AG09319 (cell line): ENCODE results near the gene ARL14.
A peak's percentile ranks its signal among the peaks of the same experiment; 100 is the strongest.

Experiments used
- DNase-seq: peaks from one replicate; pipeline ENCODE4 v3.0.0-alpha.2; 2010; ENCODE audit warnings: low read depth; ENCODE audit errors: extremely low read depth
- TF ChIP-seq, protein P1 (sequence below): IDR thresholded peaks from 2 replicates; pipeline ENCODE4 v1.5.1; 2011; ENCODE audit warnings: low read depth, mild to moderate bottlenecking, inconsistent platforms, low read length, moderate library complexity

The ARL14 gene

DNA sequence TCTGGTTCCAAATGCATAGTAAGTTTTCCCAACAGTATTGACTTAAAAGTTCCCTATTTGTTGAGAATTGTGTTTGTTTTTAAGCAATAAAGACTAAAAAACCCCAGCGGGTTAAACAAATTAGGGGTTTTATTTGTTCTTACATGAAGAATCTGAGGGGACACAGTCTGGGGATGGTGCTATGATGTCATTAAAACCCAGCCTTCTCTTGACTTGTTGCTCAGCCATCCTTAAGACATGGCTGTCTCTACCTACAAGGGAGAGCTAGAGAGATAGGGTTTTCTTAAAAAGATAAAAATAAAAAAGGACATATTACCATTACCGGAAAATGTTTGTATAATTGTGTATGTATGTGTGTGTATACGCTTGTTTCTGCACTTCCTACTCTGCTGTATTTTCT is 11.7 kb upstream of the ARL14 start:
- TF ChIP-seq, protein P1, sequence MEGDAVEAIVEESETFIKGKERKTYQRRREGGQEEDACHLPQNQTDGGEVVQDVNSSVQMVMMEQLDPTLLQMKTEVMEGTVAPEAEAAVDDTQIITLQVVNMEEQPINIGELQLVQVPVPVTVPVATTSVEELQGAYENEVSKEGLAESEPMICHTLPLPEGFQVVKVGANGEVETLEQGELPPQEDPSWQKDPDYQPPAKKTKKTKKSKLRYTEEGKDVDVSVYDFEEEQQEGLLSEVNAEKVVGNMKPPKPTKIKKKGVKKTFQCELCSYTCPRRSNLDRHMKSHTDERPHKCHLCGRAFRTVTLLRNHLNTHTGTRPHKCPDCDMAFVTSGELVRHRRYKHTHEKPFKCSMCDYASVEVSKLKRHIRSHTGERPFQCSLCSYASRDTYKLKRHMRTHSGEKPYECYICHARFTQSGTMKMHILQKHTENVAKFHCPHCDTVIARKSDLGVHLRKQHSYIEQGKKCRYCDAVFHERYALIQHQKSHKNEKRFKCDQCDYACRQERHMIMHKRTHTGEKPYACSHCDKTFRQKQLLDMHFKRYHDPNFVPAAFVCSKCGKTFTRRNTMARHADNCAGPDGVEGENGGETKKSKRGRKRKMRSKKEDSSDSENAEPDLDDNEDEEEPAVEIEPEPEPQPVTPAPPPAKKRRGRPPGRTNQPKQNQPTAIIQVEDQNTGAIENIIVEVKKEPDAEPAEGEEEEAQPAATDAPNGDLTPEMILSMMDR, result no peak
- DNase-seq, result no peak

DNA sequence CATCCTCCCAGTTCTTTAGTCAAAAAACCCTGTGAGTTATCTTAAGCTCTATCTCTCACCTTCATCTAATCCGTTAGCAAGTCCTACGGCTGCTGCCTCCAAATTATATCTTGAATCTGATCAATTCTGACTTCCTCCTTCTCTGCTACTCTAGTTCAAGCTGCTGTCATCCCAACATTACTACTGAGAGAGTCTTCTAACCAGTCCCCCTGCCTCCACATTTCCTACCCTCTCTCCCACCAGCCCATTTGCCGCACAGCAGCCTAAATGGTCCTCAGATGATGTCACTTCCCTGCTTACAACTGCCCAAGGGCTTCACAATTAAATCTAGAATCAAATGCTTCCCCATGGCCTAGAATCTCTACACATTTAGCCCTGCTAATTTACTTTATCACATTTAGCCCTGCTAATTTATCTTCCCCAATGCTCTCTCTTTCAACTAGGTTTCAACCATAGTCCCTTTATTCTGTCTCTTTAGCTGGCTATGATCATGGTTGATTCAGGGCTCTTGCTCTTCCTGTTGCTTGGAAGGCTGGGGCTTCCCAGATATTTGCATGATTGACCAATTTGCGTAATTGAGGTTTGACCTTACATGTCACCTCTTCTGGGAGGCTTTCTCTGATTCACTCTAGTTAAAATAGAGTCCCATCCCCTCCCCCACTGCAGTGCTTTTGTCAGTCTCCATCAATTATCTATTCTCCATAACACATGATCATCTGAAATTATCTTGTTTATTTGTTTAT is 11.0 kb upstream of the ARL14 start:
- peak; percentile 56 for DNase-seq
- TF ChIP-seq, protein P1, result no peak

DNA sequence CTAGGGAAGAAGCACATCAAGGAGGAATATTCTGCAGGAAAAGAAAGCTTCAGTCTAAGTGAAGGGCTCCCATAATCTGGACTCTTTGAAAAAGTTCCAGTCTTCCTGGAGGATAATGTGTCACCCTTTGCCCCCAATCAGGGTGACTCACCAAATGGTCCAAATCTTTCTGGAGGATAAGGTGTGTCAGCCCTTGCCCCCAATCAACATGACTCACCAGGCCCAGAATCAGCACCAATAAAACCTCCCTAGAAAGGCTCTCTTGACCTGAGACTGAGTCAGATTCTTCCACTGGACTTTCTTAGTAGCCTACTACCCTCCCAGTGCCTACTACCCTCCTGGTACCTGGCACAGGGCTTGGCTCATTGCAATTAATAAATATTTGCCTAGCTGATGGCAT is 9.5 kb upstream of the ARL14 start:
- TF ChIP-seq, protein P1, result no peak
- peak; percentile 29 for DNase-seq

DNA sequence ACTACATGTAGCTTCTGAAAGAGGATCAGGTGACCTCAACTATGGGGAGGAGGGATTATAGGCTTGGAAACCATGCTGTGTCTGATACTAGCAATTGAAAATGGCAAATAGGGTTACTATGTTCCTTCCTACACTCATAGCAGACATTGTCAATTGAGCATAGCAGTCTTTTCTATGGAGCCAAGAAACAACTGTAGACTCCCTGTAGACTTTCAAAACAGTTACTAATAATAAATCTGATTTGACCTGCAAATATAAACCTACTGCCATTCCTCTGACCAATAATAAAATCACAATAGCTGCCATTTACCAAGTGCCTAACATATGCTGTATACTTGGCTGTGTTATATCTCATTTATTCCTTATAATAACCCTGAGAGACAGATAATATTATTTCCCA is 8.5 kb upstream of the ARL14 start:
- TF ChIP-seq, protein P1, result no peak
- no peak for DNase-seq

DNA sequence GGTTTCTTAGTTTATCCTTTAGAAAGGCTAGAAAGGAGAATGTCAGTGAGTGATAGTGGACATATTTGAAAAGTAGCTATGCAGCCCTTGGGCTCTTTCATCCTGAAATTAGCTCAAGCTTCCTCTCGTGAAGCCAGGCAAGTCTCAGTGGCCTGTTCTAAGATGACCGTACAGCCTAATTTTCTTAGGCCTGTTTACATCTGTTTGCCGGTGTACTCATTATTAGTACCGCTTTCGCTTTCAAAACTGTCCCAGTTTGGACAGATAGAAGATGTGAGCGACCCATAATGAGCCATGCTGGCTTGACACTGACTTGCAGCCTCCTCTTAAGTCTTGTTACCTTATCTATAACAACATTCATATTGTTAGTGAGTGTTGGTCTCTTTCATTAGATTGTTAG is 5.7 kb upstream of the ARL14 start:
- TF ChIP-seq, protein P1, result no peak
- DNase-seq, result no peak

DNA sequence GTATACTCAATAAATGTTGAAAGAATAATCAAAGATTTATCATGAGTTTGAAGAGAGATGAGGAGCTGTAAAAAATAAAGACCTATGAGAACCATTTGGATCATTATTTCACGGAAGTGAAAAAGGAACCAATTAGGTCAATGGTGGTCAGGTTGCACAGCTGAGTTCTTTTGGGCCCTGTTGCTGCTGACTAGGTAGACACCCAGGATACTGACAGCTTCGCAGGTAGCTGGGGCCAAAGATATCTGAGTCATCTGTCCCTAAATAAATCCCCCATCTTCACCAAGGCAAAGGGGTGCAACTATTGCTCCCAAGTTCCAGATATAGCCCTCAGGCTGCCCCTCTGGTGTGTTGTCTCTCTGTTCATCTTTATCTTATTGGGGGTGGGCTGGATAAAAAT is 5.0 kb upstream of the ARL14 start:
- TF ChIP-seq, protein P1, result no peak
- DNase-seq, result no peak

DNA sequence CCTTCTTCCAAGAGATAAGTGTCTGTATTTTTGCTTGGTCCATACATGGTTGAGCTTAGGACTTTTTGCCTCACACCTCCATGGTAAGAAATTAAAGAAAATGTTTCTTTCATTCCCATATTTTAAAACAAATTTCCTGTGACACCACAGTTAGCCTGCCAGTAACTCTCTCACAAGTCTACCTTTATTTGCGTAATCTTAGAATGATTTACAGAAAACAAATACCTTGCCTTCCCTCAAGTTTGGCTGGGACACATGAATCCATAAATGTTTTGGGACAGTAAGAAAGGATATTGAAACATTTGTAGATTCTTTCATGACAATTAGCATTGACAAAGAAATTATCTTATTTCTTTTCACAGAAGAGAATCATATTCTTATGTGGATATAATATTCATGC is 3.8 kb upstream of the ARL14 start:
- DNase-seq, result no peak
- TF ChIP-seq, protein P1, result no peak
